Activated B cell treated with CpG ODN at 0.5 μM for 24 hours (primary cell): ENCODE results near the gene PYCARD. TPM values are rescaled to one million over a fixed set of nuclear protein-coding genes. Genes with fewer than 3 reads are reported as not detected.

Experiments
- ATAC-seq: fragments of 200-7000 bp; cut with Tn5 transposase; one replicate; pipeline ENCODE4 v1.10.0; 2021; ENCODE audit warnings: low read depth, mild to moderate bottlenecking, moderate library complexity
- CTCF ChIA-PET: fragments of 350-600 bp; sonication (Branson Sonifier 250); formaldehyde crosslinking; loops from one replicate; lab custom pipeline; 2021; ENCODE audit warnings: antibody characterized with exemption; lab: Charles Lee
- POLR2A ChIA-PET: fragments of 350-600 bp; sonication (Branson Sonifier 250); formaldehyde crosslinking; loops from one replicate; lab custom pipeline; 2021; ENCODE audit warnings: antibody characterized with exemption; lab: Charles Lee
- DNase-seq: peaks from one replicate; pipeline ENCODE4 v3.0.0; 2022
- H3K27ac Mint-ChIP-seq: one replicate; pipeline ENCODE4 v1.8.0; 2020; ENCODE audit warnings: mixed read lengths
- H3K27me3 Mint-ChIP-seq: one replicate; pipeline ENCODE4 v1.8.0; 2021; ENCODE audit warnings: mixed read lengths
- H3K36me3 Mint-ChIP-seq: one replicate; pipeline ENCODE4 v1.8.0; 2021; ENCODE audit warnings: low read depth, mixed read lengths
- H3K4me1 Mint-ChIP-seq: one replicate; pipeline ENCODE4 v1.8.0; 2021; ENCODE audit warnings: mixed read lengths
- H3K4me3 Mint-ChIP-seq: one replicate; pipeline ENCODE4 v1.8.0; 2020; ENCODE audit warnings: mild to moderate bottlenecking, mixed read lengths
- H3K9me3 Mint-ChIP-seq: one replicate; pipeline ENCODE4 v1.8.0; 2020; ENCODE audit warnings: mixed read lengths
- CTCF ChIP-seq: fragments of 200-600 bp; IDR thresholded peaks from one replicate; pipeline ENCODE4 v1.8.0; 2022; ENCODE audit warnings: antibody characterized with exemption, mild to moderate bottlenecking
- intact Hi-C: fragments of 100-400 bp; cut with micrococcal nuclease; formaldehyde crosslinking; loops from one replicate; pipeline ENCODE4 v1.15.1; 2024
- total RNA-seq: library from RNA; stranded (reverse); gene quantifications from 2 replicates; pipeline ENCODE4 v1.2.3, GENCODE V29; 2022

Gene PYCARD
- total RNA-seq, 1 donor from 2014 or later, result 21.7 TPM

DNA sequence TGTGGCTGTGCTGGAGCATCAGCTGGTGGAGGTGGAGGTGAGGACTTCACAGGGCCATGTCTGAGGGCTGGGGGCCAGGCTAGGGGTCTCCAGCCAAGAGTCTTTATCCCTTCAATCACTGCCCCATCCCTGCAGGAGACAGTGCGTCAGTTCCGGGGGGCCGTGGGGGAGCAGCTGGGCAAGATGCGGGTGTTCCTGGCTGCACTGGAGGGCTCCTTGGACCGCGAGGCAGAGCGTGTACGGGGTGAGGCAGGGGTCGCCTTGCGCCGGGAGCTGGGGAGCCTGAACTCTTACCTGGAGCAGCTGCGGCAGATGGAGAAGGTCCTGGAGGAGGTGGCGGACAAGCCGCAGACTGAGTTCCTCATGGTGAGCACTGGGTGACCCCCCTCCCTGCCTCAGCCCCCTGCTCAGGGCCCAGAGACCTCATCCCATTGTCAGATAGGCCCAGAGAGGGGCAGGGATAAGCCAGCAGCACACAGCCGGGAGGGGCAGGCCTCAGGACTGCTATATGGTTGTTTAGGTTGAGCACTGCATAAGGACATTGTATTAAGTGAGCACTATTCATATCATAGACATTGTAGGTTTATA is 16.7 kb upstream of the PYCARD start:
- Mint-ChIP-seq H3K36me3 (no peaks in the 10 kb centered on the region), H3K4me1 (peaks cover 31% of the 10 kb centered on the region), H3K4me3 (no peak overlapping the region), H3K27me3 (peaks cover 31% of the 10 kb centered on the region), H3K9me3 (no peaks in the 10 kb centered on the region), H3K27ac (no peak overlapping the region)
- POLR2A ChIA-PET, result interaction anchor here (0.6 kb wide), 1 partner anchor 223 kb away, joined by 5 read pairs; no protein-coding TSS in a partner anchor
- no peak for TF ChIP-seq CTCF
- ATAC-seq, result no peak
- intact Hi-C loops, result loop anchor here (5.0 kb wide), 1 partner anchor 38 kb away; the partner anchor contains the start of gene ITGAM
- no peak for DNase-seq
- CTCF ChIA-PET, result no interaction called here

DNA sequence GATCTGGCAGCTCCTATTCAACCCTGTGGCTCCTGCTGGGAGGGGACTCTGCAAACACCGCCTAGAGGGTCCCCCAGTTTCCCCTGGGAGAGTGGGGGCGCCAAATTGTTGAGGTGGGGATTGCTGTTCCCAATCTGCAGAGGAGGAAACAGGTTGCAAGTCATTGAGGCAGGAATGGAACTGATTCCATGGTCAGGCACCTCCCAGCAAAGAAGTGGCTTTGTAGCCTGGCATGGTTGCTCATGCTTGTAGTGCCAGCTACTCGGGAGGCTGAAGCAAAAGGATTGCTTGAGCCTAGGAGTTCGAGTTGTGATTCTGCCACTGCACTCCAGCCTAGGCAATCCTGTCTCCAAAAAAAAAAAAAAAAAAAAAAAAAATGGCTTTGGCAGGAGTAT is 14.6 kb upstream of the PYCARD start:
- no peak for ATAC-seq
- H3K4me3 Mint-ChIP-seq, result peak overlapping the region; percentile 83
- POLR2A ChIA-PET, result interaction anchor here (0.5 to 5.1 kb wide), 10 partner anchors 15 to 608 kb away, joined by 3 to 34 read pairs (median 4); partner anchors contain the start of genes FUS, KAT8 and PYCARD

GRCh38 chr16:31216422-31217135 is 14.0 kb upstream of the PYCARD start, which contains the start of gene PYDC1:
PYDC1 (minus strand) TSS chr16:31217135; CDS start chr16:31217028, 107 bp downstream.
- ATAC-seq (no peak), DNase-seq (peak; percentile 29)
- no peak for TF ChIP-seq CTCF
- no peaks in the 10 kb centered on the region for H3K9me3 Mint-ChIP-seq
- intact Hi-C loops, result loop anchor here (1.0 to 5.0 kb wide), 2 partner anchors 14 to 41 kb away; partner anchors contain the start of genes ITGAM and PYCARD
- H3K27me3 Mint-ChIP-seq, result peaks cover 29% of the 10 kb centered on the region
- ChIA-PET POLR2A (interaction anchor here (0.5 to 5.1 kb wide), 11 partner anchors 15 to 607 kb away, joined by 3 to 34 read pairs (median 4); partner anchors contain the start of genes FUS, KAT8 and PYCARD), CTCF (interaction anchor here (0.8 to 1.1 kb wide), 5 partner anchors 12 to 226 kb away, joined by 3 to 5 read pairs (median 3); partner anchors contain the start of gene ZNF843)
- H3K4me3 Mint-ChIP-seq, result peak within 1 kb of the TSS; percentile 83
- no peak within 1 kb of the TSS for H3K27ac Mint-ChIP-seq
- H3K4me1 Mint-ChIP-seq, result peaks cover 48% of the 10 kb centered on the region
- H3K36me3 Mint-ChIP-seq, result no peaks in the 10 kb centered on the region

More for the DNA sequence above, 14.6 kb upstream of the PYCARD start:
- Mint-ChIP-seq H3K27ac (no peak overlapping the region), H3K36me3 (no peaks in the 10 kb centered on the region), H3K9me3 (no peaks in the 10 kb centered on the region), H3K27me3 (peaks cover 31% of the 10 kb centered on the region), H3K4me1 (peaks cover 43% of the 10 kb centered on the region)
- no peak for TF ChIP-seq CTCF
- no peak for DNase-seq
- CTCF ChIA-PET, result interaction anchor here (0.8 to 1.1 kb wide), 5 partner anchors 12 to 226 kb away, joined by 3 to 5 read pairs (median 3); partner anchors contain the start of gene ZNF843
- intact Hi-C loops, result loop anchor here (5.0 kb wide), 1 partner anchor 40 kb away; the partner anchor contains the start of gene ITGAM

DNA sequence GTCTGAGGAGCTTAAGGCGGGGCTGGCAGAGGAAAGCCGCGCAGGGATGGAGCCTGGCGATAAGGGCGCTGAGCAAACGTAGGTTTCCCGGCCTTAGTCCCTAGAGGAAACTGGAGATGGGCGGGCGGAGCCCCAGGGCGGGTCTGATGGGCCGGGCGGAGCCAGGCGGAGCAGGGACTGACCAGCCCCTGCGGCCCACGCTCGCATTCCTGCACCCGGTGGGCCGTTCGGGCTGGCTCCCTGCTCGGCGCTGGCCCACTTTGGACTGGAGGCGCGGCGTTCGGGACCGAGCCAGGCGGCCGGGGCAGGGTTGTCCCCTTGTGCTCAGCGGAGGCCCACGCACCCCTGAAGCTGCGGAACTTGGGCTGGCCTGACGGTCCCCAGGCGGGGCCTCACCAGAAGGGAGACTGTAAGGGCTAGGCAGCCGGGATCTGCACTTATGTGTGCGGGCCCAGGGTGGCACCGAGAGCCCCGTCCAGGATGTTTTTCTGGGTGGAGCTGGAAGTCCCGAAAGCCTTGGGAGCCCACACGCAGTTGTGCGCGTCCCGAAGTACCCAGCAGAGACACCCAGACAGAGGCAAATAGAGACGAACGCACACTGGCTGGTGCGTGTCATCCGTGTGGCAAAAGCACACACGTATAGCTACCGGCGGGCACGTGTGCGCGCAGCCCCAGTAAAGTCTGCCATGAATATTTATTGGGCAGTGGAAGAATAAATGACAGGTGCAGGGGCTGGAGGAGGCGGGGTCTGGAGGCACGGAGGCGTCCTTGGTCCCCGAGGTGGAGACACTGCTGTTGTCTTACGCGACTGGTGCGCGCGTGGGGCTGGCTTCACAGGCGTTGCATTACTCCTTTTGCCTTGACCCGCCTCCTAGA is 13.0 kb upstream of the PYCARD start:
- H3K27me3 Mint-ChIP-seq, result peaks cover 19% of the 10 kb centered on the region
- DNase-seq (peak; percentile 37), ATAC-seq (peak; percentile 63)
- intact Hi-C loops, result loop anchor here (1.0 to 5.0 kb wide), 2 partner anchors 13 to 42 kb away; partner anchors contain the start of genes ITGAM and PYCARD
- CTCF ChIA-PET, result interaction anchor here (1.1 to 1.2 kb wide), 2 partner anchors 13 to 168 kb away, joined by 3 read pairs; no protein-coding TSS in a partner anchor
- no peak overlapping the region for H3K27ac Mint-ChIP-seq
- no peaks in the 10 kb centered on the region for H3K36me3 Mint-ChIP-seq
- POLR2A ChIA-PET, result interaction anchor here (0.6 to 5.1 kb wide), 7 partner anchors 14 to 212 kb away, joined by 4 to 34 read pairs (median 8); partner anchors contain the start of genes FUS, KAT8 and PYCARD
- H3K4me3 Mint-ChIP-seq, result peak overlapping the region; percentile 83
- TF ChIP-seq CTCF, result no peak
- H3K9me3 Mint-ChIP-seq, result no peaks in the 10 kb centered on the region
- peaks cover 48% of the 10 kb centered on the region for H3K4me1 Mint-ChIP-seq
